GM19467 (cell line): ENCODE results near the gene KCNE3.
"Not testable (repeated sequence)": the region's sequence is repeated elsewhere in the genome, so short reads cannot be mapped to it uniquely, and the experiment has no call there.

Experiments
- ATAC-seq: cut with Tn5 transposase; IDR thresholded peaks from one replicate; pipeline ENCODE4 v1.9.1; 2021; ENCODE audit warnings: mild to moderate bottlenecking, moderate library complexity; ENCODE audit not compliant: unreplicated experiment

Gene KCNE3

GRCh38 chr11:74444173-74444826, 23.0 kb downstream of the KCNE3 start:
- no peak for ATAC-seq

- ATAC-seq: no peak
Measured at GRCh38 chr11:74443071-74443864, 24.1 kb downstream of the KCNE3 start.

- ATAC-seq: no peak
Measured at GRCh38 chr11:74442636-74443035, 24.7 kb downstream of the KCNE3 start.

- ATAC-seq: no peak
Measured at GRCh38 chr11:74438681-74439080, 28.7 kb downstream of the KCNE3 start.

- ATAC-seq: no peak
Measured at GRCh38 chr11:74437441-74438042, 29.8 kb downstream of the KCNE3 start.

GRCh38 chr11:74434528-74434927, 32.8 kb downstream of the KCNE3 start:
- no peak for ATAC-seq

- no peak for ATAC-seq
Measured at GRCh38 chr11:74429205-74429604, 38.1 kb downstream of the KCNE3 start.

- no peak for ATAC-seq
Measured at GRCh38 chr11:74427384-74427886, 39.9 kb downstream of the KCNE3 start.

GRCh38 chr11:74425100-74425499, 42.2 kb downstream of the KCNE3 start:
- ATAC-seq: no peak

GRCh38 chr11:74418509-74418895, 48.8 kb downstream of the KCNE3 start:
- ATAC-seq: no peak

GRCh38 chr11:74417860-74418508, 49.4 kb downstream of the KCNE3 start:
- no peak for ATAC-seq

GRCh38 chr11:74417379-74417804, 50.0 kb downstream of the KCNE3 start:
- no peak for ATAC-seq

- ATAC-seq: not testable (repeated sequence)
Measured at GRCh38 chr11:74416974-74417373, 50.4 kb downstream of the KCNE3 start.

- ATAC-seq: no peak
Measured at GRCh38 chr11:74412733-74413359, 54.5 kb downstream of the KCNE3 start.

GRCh38 chr11:74412321-74412720, 55.0 kb downstream of the KCNE3 start:
- no peak for ATAC-seq

- no peak for ATAC-seq
Measured at GRCh38 chr11:74409633-74410032, 57.7 kb downstream of the KCNE3 start.
